ENCODE measurements around the gene SLMAP.
"Not testable (repeated sequence)": the region's sequence is repeated elsewhere in the genome, so short reads cannot be mapped to it uniquely, and the experiment has no call there.

The SLMAP gene

DNA sequence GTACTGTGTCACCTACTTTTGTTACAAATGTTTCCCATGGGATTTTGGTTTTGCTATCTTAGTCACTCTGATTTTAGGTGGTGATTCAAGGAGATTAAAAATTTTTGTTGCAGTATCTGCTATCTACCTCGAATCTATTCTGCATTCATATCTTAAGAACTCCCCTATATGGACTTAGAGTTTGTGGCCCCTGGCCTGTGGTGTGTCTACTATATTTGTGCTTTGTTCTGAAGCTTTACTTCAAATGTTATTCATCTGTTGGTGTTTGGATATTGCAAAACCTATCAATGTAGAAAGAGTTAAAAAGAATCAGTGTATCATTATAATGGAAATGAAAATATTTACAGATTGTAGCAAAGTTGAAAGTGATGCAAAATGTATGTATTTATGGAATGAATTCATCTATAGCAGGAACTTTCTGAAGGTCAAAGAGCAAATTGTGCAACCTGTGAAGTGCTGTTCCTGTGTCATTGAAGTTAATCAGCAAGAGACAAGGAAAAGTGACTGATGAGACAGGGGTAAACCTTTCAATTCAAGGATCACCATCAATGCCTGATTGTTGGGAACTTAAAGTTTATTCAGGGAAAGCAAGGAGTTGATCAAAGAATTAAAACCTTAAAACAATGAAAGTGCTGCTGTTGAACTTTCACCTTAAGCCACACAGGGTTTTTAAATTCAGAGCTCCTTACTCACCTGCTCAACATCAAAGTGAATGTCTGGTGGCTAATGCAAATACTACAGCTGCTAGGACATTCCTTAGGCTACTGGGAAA lies 71.0 kb downstream of the SLMAP start:
- no peak for DNase-seq (ENCODE audit: low read depth in 2 of 3, low spot score in 1 of 3)

DNA sequence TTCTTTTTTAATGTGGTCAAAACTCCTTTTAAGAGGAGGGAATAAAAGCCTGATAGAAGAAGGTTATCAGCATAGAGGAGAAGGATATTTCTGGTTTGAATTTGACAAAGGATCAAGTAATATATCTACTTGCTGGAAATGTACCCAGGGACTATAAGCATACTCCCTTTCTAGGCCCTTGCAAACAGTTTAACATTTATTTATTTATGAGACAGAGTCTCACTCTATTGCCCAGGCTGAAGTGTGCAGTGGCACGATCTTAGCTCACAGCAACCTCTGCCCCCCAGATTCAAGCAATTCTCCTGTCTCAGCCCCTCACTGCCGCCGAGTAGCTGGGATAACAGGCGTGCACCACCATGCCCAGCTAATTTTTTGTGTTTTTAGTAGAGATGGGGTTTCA lies 71.6 kb downstream of the SLMAP start:
- DNase-seq (ENCODE audit: low read depth in 2 of 3, low spot score in 1 of 3) = no peak

DNA sequence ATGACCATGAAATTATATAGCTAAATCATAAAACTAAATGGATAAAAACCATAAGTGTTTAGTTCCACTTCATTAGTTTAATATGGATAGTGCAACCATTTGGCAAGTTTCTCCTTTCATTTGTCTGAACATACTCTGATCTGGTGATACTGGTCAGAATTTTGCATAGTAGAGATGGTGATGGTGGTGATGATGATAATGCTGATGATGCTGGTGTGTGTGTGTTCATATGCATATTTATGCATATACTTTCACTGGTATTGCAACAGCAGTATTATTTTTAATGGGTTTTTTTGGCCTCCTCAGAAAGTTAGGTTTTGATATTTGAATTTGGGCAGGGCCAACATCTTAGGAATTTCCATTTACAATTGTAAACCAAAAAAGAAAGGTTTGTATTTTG lies 76.4 kb downstream of the SLMAP start:
- DNase-seq (ENCODE audit: low read depth in 2 of 3, low spot score in 1 of 3) = no peak

DNA sequence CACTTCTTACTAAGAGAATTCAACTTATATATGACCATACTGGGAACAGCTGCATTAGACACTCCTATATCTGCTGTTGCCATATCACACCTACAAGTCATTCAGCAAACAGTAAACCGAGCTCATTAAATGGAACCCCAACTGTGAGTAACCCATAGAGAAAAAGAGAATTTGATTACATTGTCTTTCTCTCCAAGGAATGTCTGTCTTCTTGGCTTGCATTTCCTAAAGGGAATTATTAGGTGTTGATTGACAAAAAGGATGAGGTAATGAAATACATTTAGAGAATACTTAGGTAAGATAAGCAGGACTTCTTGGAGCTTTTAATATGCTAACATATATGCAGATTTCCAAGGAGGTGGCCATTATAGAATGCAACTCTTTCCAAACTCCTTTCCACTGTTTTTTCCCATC lies 76.8 kb downstream of the SLMAP start:
- no peak for DNase-seq (ENCODE audit: low read depth in 2 of 3, low spot score in 1 of 3)

DNA sequence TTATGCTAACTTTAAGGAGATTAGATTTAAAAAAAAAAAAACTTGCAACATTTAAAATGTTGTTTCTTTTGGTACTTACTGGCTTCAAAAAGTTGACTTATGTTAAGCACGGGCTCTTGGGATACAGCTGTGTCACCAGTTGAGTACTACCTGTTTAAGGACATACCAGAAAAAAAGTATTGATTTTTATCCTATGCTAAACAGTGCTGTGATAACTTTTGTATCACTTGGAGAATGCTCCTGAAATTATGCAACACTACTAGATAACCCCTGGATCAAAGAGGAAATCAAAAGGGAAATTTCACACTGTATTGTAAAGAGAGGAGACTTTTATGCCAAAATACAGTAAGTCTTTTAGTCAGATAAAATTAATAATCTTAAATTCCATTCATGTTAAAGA lies 77.7 kb downstream of the SLMAP start:
- DNase-seq (ENCODE audit: low read depth in 2 of 3, low spot score in 1 of 3) = no peak

DNA sequence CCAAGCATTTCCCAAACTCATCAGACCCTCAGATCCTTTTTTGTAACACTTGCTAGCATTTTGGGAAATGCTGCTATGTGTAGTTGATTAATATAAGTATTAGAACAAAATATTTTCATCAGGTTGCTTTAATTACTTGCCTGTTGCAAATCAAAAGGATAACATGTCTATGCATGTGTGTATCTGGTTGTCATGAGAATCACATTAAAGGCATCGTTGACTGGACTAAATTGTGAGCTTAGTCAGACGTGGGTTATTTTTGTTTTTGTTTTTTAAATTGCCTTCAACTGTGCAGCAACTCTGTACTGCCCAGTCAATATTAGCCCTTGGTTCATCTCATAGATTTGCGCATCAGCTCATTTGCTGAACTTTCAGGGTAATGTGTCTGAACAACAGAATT lies 81.6 kb downstream of the SLMAP start:
- DNase-seq (ENCODE audit: low read depth in 2 of 3, low spot score in 1 of 3) = no peak

DNA sequence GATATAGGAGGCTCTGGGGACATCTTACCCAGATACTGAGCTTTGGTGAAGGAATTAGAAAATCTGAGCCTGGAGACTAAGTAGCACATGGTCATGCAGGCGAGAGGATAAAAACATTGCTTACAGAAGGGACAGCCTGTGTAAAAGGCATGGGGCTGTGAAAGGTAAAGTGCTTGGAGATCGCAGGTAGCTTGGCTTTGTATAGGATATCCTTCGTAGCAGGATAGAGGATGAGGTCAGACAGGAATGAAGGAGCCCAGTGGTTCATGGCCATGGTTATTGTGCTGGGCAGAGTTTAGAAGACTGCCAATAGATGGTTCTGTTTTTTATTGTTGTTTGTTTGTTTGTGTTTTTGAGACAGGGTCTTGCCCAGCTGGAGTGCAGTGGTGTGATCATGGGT lies 82.5 kb downstream of the SLMAP start:
- no peak for DNase-seq (ENCODE audit: low read depth in 2 of 3, low spot score in 1 of 3)

DNA sequence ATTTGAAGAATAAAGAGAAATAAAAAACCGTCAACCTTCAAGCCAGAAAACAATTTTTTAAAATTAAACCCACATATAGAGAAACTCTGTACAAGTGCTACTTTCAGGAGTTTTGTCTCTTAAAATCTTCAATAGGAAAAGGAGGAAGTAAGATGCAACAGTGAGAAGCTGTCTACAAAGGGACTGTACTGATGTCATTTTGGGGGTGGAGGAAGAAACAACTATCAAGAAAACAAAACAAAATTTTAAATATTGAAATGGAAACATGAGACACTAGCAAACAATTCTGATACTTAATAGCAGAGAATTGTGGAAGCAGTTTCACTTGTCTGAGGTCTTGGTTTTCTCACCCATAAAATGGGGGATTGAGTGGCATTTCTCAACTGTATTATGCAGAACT lies 84.4 kb downstream of the SLMAP start:
- no peak for DNase-seq (ENCODE audit: low read depth in 2 of 3, low spot score in 1 of 3)

DNA sequence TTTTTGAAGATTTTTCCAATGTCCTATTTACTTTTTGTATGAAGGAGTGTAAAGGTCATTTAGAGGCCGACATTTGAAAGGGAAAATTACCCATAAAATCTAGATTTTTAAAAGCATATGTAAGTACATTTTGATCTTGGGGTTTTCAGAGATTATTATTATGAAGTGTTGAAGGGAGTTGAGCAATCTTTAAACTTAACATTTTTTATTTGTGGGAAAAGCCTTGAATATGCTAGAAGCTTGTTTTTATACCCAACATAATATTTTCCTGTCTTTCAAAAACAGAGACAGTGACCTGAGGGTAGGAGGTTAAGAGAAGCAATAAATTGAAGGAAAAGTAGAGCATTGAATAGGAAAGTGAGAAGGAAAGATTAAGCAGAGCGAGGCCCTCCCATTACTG lies 85.7 kb downstream of the SLMAP start:
- no peak for DNase-seq (ENCODE audit: low read depth in 2 of 3, low spot score in 1 of 3)

DNA sequence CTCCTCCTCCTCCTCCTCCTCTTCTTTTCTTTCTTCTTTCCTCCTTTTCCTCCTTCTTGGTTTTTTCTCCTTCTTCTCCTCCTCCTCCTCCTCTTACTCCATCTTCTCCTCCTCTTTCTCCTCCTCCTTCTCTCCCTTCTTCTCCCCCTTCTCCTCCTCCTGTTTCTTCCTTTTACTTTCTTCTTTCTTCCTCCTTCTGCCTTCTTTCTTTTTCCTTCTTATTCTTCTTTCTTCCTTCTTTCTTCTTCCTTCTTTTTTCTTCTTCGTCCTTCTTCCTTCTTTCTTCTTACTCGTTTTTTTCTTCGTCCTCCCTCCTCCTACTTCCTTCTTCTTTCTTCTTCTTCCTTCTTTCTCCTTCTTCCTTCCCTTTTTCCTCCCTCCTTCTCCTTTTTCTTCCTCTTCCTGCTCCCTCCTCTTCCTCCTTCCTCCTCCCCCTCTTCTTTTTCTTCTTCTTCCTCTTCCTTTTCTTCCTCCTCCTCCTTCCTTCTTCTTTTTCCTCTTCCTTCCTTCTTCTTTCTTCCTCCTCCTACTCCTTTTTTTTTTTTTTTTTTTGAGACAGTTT lies 92.1 kb downstream of the SLMAP start:
- DNase-seq (ENCODE audit: low read depth in 2 of 3, low spot score in 1 of 3) = no peak

DNA sequence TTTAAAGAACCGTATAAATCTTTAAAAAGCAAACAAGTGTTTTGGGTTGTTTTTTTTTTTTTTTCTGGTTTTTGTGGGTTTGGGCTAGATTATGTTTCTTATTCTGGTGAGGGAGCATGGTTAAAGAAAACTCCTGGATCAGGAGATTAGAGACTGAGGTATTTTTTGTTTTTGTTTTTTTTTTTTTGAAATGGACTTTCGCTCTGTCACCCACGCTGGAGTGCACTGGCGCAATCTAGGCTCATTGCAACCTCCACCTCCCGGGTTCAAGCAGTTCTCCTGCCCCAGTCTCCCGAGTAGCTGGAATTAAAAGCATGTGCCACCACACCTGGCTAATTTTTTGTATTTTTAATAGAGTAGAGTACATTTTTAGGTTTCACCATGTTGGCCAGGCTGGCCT lies 95.2 kb downstream of the SLMAP start:
- DNase-seq (ENCODE audit: low read depth in 2 of 3, low spot score in 1 of 3) = no peak

DNA sequence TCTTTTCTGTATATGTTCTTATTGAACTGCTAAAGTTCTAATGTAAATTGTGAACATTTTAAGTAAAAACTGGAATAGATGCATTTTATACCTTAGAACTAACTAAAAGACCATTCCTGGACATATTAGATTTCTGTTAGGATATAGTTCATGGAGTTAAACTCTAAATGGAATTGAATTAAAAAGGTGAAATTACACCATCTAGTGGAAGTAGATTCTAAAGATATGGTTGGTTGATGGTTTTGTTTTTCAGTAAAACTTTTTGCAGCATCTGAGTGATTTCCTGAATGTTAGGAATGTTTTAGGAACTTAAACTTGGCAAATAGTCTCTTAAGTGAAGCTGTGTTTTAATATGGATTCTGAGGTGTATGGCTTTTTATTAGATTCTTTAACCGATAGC lies 96.8 kb downstream of the SLMAP start:
- no peak for DNase-seq (ENCODE audit: low read depth in 2 of 3, low spot score in 1 of 3)

DNA sequence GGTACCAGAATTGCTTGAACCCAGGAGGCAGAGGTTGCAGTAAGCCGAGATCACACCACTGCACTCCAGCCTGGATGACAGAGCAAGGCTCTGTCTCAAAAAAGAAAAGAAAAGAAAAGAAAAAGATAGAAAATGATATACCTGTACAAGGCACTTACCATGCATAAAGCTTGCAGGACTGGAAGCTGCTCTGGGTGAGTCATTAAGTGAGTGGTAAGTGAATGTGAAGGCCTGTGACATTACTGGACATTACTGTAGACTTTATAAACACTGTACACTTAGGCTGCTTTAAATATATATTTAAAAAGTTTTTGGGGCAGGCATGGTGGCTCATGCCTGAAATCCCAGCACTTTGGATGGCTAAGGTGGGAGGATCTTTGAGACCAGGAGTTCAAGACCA lies 99.2 kb downstream of the SLMAP start:
- DNase-seq (ENCODE audit: low read depth in 2 of 3, low spot score in 1 of 3) = no peak

DNA sequence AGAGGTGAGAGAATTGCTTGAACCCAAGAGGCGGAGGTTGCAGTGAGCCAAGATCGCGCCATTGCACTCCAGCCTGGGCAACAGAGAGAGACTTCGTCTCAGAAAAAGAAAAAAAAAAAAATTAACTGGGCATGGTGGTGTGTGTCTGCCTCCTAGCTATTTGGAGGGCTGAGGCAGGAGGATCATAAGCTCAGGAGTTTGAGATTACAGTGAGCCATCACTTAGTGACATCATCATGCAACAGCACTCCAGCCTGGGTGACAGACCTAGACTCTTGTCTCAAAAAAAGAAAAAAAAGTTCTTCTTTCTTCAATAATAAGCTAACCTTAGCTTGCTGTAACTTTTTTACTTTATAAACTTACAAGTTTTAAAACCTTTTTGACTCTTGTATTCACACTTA lies 99.8 kb downstream of the SLMAP start:
- no peak for DNase-seq (ENCODE audit: low read depth in 2 of 3, low spot score in 1 of 3)

DNA sequence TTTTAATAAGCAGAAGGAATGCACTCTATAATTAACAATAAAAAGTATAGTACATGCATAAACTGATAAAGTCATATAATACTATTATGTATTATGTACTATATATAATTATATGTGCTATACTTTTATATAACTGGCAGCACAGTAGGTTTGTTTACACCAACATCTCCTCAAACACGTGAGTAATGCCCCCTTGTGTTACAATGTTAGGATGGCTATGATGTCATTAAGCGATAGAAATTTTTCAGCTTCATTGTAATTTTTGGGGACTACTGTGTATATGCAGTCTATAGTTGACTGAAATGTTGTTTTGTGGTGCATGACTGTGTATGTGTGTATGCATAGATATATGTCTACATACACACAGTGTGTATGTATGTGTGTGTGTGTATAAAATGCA lies 100.6 kb downstream of the SLMAP start:
- no peak for DNase-seq (ENCODE audit: low read depth in 2 of 3, low spot score in 1 of 3)

DNA sequence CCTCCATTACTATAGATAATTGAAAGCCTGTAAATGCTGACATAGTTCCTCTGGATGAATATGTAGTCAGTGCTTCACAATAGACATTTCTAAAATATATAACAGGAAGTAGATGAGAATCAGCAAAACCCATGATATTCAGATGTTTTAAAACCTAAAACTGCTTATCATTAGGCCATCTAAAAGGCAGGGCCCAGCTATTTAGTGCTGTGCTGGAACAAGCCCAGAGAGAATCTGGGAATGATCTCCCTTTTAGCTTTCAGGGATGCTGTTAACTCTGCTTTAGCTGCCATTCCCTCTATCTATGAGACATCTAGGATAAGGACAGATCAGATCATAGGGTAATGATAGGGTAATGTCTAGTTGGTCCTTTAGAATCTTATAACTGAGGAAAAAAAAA lies 106.8 kb downstream of the SLMAP start:
- no peak for DNase-seq (ENCODE audit: low read depth in 2 of 3, low spot score in 1 of 3)

DNA sequence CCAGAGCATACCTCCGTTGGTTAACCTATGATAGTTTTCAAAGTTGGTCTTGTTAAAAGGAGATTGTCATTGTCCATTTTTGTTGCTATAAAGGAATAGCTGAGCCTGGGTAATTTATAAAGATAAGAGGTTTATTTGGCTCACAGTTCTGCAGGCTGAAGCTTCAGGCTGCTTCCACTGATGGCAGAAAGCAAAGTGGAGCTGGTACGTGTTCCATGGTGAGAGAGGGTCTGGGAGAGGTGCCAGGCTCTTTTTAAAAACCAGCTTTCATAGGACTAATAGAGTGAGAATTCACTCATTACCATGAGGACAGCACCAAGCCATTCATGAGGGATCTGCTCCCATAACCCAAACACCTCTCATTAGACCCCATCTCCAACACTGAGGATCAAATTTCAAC lies 107.3 kb downstream of the SLMAP start:
- DNase-seq (ENCODE audit: low read depth in 2 of 3, low spot score in 1 of 3) = no peak

DNA sequence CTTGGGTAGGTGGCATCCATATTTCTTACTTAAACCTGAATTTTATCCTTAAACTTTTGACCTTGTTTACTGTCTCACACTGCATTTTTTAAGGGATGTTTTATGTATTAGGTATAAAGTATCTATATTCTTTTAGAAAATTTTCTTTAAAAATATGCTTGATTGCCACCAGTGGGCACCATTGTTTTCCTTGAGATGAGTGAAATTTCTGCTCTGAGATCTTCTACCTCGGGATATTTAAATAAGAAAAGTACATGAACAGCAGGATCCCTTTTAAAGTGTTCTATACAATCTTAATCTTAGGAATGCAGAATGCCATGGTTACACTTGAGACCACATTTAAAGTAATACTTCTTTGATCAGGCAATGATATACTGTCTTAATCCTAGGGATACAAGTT lies 108.7 kb downstream of the SLMAP start:
- no peak for DNase-seq (ENCODE audit: low read depth in 2 of 3, low spot score in 1 of 3)

DNA sequence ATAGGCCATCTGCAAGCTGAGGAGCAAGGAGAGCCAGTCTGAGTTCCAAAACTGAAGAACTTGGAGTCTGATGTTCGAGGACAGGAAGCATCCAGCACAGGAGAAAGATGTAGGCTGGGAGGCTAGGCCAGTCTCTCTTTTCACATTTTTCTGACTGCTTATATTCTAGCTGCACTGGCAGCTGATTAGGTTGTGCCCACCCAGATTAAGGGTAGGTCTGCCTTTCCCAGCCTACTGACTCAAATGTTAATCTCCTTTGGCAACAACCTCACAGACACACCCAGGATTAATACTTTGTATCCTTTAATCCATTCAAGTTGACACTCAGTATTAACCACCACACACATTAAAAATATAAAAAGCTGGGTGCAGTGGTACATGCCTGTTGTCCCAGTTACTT lies 113.0 kb downstream of the SLMAP start:
- DNase-seq (ENCODE audit: low read depth in 2 of 3, low spot score in 1 of 3) = not testable (repeated sequence)

DNA sequence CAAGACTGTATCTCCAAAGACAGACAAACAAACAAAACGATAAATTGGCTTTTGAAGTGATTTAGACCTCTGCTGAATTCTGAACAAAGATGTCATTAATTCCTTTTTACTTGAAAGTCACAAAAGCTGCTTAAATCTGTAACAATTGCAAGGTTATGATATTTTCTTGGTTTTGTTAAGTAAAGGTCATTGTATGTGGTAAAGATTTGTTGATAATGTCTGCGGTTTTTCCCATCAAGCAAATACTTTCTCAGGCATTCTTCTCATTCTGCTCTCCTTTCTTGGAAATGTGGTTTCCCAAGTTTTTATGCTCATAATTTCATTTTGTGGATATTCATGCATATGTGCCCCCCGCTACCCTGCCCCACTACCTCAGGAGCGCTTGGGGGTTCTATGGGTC lies 116.5 kb downstream of the SLMAP start:
- DNase-seq (ENCODE audit: low read depth in 2 of 3, low spot score in 1 of 3) = no peak

DNA sequence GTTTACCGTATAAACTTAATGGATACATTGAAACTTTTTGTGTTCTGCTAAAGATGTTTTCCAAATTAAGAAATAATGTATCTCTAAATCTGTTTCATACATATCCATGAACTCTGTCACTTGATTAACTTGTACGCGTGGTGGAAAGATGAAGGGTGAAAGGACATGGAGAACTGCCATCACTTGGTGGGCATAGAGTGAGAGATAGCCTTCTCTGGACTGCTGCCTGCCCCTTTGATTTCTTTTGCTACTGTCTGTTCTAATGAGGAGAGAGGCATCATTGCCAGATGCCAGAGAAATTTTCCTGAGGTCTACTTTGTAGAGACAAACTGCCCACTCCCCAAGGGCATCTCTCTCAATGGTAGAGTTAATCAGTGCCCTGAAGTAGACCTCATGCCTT lies 120.5 kb downstream of the SLMAP start:
- DNase-seq (ENCODE audit: low read depth in 2 of 3, low spot score in 1 of 3) = no peak

DNA sequence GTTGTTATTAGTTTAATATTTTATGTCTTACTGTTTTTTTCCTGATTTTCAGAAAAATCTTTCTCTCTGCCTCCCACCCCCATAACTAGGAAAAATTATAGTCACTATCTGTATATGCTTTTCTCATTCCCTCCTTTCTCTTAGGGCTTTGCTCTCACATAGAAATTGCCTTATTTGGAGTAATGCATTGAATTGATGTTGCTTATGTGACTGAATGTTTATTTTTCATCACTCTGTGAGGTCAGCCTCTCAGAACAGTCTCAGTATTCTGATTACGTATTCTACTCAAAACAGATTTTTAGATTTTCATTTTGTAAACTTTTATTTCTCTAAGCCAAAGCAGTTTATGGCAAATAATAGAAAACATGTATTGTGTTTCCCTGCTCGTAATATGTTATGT lies 121.0 kb downstream of the SLMAP start:
- DNase-seq (ENCODE audit: low read depth in 2 of 3, low spot score in 1 of 3) = no peak

DNA sequence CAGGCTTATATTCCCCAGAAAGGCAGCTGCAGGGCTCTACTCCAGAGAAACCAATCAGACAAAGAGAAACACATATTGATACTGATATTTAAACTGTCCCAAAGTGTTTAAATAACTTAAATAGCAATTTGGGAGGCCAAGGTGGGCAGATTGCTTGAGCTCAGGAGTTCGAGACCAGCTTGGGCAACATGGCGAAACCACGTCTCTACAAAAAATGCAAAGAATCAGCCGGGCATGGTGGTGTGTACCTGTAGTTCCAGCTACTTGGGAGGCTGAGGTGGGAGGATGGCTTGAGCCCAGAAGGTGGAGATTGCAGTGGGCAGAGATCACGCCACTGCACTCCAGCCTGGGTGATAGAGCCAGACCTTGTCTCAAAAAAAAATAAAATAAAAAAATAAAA lies 128.3 kb downstream of the SLMAP start:
- DNase-seq (ENCODE audit: low read depth in 2 of 3, low spot score in 1 of 3) = not testable (repeated sequence)
